Upper lobe of left lung (tissue), 4 donors: Measurements from ENCODE around the gene NARF.

Source experiments
- POLR2AphosphoS5 ChIP-seq, 2 donors: sonication (generic); formaldehyde crosslinking; IDR thresholded peaks; one replicate each; pipeline ENCODE4 v1.5.1; 2017; ENCODE audit warnings: antibody characterized with exemption in 2 of 2
- TF ChIP-seq, protein P1 (sequence below), 6 experiments: fragments of 450-650 bp in 4 of 6; fragments of 200-600 bp in 2 of 6; sonication (generic) in 2 of 6; IDR thresholded peaks; one replicate each; pipeline ENCODE4 v1.5.1; 2016 to 2019; ENCODE audit warnings: antibody characterized with exemption in 6 of 6

DNA sequence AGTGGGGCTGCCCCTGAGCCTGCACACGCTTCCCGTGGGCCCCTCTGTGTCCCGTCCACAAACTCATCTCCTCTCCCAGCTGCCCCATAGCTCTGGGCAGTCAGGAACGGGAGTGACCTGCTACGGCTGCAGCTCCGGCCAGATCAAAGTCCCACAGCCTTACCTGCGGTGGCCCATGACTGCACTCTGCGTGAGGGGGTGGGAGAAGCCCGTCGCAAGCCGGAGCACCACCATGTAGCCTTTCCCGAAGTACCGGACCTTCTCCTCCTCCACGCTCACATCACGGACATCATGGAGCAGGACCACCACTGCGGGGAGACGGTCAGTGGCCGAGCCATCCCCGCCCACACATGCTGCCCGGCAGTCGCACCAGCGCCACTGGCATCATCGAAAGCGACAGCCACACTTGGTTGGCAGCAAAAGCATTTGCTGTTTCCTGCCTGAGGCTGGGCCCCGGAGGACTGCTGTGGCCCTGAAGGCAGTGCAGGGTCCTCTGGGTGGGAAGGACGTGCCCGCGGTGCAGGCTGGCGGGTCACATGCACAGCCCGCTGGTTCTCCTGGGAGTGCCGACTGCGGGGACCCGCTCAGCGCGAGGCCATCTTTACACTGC, 14.2 kb upstream of the NARF start:
- TF ChIP-seq, protein P1, sequence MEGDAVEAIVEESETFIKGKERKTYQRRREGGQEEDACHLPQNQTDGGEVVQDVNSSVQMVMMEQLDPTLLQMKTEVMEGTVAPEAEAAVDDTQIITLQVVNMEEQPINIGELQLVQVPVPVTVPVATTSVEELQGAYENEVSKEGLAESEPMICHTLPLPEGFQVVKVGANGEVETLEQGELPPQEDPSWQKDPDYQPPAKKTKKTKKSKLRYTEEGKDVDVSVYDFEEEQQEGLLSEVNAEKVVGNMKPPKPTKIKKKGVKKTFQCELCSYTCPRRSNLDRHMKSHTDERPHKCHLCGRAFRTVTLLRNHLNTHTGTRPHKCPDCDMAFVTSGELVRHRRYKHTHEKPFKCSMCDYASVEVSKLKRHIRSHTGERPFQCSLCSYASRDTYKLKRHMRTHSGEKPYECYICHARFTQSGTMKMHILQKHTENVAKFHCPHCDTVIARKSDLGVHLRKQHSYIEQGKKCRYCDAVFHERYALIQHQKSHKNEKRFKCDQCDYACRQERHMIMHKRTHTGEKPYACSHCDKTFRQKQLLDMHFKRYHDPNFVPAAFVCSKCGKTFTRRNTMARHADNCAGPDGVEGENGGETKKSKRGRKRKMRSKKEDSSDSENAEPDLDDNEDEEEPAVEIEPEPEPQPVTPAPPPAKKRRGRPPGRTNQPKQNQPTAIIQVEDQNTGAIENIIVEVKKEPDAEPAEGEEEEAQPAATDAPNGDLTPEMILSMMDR (IDR thresholded peaks at IDR 0.05): no peak
- TF ChIP-seq POLR2AphosphoS5 (IDR thresholded peaks at IDR 0.05): no peak
